GM06990 (cell line): ENCODE results near the gene GDPD3.

Source experiments
- DNase-seq: peaks from one replicate; pipeline ENCODE4 v3.0.0-alpha.2; 2011; ENCODE audit not compliant: insufficient read length; ENCODE audit errors: extremely low read depth
- H3K27me3 ChIP-seq: replicated peaks from 2 replicates; pipeline ENCODE4 v1.6.0; 2011; ENCODE audit warnings: low read length; ENCODE audit not compliant: control insufficient read depth, insufficient read depth
- H3K36me3 ChIP-seq: 2 replicates; pipeline ENCODE4 v1.5.1; 2011; ENCODE audit warnings: low read length; ENCODE audit not compliant: control insufficient read depth, insufficient read depth
- H3K4me3 ChIP-seq: replicated peaks from 2 replicates; pipeline ENCODE4 v1.5.1; 2011; ENCODE audit warnings: low read depth, mild to moderate bottlenecking, control low read depth, low read length
- CTCF ChIP-seq: IDR thresholded peaks from 2 replicates; pipeline ENCODE4 v1.5.1; 2011; ENCODE audit warnings: low read length, control low read depth, mild to moderate bottlenecking, inconsistent platforms; ENCODE audit not compliant: insufficient read depth, poor library complexity, severe bottlenecking

The GDPD3 gene

DNA sequence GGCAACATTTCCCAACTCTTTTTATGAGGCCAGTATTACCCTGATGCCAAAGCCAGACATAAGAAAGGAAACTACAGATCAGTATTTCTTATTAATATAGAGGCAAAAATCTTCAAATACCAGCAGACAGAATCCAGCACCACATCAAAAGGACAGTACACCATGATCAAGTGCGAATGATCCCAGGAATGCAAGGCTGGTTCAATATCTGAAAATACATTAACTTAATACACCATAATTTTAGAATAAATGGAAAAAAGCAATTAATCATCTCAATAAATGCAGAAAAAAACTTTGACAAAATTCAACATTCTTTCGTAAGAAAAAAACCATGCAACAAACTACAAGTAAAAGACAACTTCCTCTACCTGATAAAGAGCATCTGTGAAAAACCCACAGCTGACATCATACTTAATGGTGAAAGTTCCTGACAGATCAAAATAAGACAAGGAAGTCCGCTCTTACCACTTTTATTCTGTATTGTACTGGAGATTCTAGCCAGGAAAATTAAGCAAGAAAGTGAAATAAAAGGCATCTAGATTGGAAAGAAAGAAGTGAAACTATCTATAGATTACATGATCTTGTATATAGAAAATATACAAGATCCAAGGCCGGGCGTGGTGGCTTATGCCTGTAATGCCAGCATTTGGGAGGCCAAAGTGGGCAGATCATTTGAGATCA lies 36.1 kb upstream of the GDPD3 start:
- no peaks in the 10 kb centered on the region for H3K27me3 ChIP-seq
- TF ChIP-seq CTCF: no peak
- no peaks in the 10 kb centered on the region for H3K36me3 ChIP-seq
- no peak overlapping the region for H3K4me3 ChIP-seq
- no peak for DNase-seq

DNA sequence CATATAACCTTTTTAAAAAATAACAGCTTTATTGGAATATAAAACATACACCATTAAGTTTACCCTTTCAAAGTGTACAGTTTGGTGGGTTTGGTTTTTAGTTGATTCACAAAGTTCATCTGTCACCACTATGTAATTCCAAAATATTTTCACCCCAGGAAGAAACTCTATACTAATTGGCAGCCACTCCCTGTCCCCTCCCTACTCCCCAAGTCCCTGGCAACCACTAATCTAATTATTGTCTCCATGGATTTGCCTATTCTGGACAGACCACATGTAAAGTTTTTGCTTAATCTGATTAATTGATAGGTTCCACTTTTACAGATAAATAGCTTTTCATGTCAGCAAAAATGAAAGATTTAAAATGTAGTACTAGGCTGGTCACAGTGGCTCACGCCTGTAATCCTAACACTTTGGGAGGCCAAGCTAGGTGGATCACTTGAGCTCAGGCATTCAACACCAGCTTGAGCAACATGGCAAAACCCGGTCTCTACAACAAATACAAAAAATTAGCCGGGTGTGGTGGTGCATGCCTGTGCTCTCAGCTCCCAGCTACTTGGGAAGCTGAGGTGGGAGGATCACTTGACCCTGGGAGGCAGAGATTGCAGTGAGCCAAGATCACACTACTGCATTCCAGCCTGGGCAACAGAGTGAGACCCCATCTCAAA lies 34.6 kb upstream of the GDPD3 start:
- no peak for DNase-seq
- no peaks in the 10 kb centered on the region for H3K27me3 ChIP-seq
- no peak for TF ChIP-seq CTCF
- no peaks in the 10 kb centered on the region for H3K36me3 ChIP-seq
- H3K4me3 ChIP-seq: no peak overlapping the region

GRCh38 chr16:30145657-30146056 lies 32.3 kb upstream of the GDPD3 start:
- TF ChIP-seq CTCF: no peak

DNA sequence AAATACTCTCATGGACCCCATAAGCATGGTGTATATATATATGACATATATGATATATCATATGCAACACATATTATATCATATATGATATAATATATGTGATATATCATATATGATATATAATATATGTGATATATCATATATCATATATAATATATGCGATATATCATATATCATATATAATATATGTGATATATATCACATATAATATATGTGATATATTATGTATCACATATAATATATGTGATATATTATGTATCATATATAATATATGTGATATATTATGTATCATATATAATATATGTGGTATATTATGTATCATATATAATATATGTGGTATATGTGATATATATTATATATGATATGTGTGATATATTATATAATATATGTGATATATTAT lies 31.6 kb upstream of the GDPD3 start:
- no peaks in the 10 kb centered on the region for H3K36me3 ChIP-seq
- no peak for TF ChIP-seq CTCF
- H3K4me3 ChIP-seq: no peak overlapping the region
- no peak for DNase-seq
- no peaks in the 10 kb centered on the region for H3K27me3 ChIP-seq

More at GRCh38 chr16:30145657-30146056, 32.3 kb upstream of the GDPD3 start:
- no peaks in the 10 kb centered on the region for H3K36me3 ChIP-seq
- DNase-seq: no peak
- H3K4me3 ChIP-seq: no peak overlapping the region
- no peaks in the 10 kb centered on the region for H3K27me3 ChIP-seq

- Histone ChIP-seq H3K27me3 (no peaks in the 10 kb centered on the region), H3K4me3 (no peak overlapping the region), H3K36me3 (no peaks in the 10 kb centered on the region)
- DNase-seq: no peak
- TF ChIP-seq CTCF: no peak
Measured at GRCh38 chr16:30144017-30144416, 30.7 kb upstream of the GDPD3 start.
